ENCODE results near the gene FCHSD2.

DNA sequence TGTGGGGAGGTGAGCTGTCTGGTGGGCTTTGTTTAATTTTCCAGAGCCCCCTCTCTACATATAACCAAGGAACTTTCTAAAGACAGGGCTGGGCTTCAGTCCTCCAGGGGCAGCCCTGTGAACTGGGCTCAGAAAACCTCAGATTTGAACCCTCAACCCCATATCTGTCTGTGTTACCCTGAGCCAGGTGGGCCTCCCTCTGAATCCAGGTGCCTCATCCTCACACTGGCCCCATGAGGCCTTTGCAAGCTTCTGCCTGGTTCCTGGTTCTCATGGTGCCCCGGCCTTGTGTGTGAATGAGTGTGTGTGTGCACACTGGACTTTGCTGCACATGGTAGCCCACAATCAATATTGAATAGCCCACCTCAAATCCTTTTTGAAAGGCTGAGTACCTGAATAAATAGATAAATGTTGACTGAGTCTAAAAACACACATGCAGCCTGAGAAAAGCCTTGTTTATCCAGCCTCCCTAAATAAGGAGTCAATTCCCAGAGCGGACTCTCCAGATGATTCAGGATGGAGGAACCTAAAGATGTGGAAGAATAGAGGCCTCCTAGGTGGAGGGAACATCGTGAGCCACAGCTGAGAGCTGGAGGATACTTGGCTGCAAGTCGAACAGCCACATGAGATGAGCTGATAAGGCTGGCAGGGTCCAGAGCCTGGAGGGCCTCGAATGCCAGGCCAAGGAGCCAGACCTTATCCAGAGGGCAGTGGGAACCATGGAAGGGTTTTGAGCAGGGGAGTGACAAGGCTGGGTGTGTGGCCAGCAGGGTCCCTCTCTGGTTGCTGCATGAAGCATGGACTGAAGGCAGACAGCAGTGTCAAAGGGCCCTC lies 47.8 kb upstream of the FCHSD2 start:
- TF ChIP-seq POLR2AphosphoS5 (IDR thresholded peaks at IDR 0.05; ENCODE audit: low read depth, low read length) (no peak), POLR2A (IDR thresholded peaks at IDR 0.05; ENCODE audit: low read depth, low read length) (no peak), POU2F2 (IDR thresholded peaks at IDR 0.05; ENCODE audit: low read depth, low read length) (no peak), TAF1 (IDR thresholded peaks at IDR 0.05; ENCODE audit: low read depth, low read length) (no peak)

All from GM12891 (cell line).